Kidney (tissue), 14 donors: ENCODE results near the gene MPDZ. TPM values are rescaled to one million over a fixed set of nuclear protein-coding genes. Genes with fewer than 3 reads are reported as not detected.

Experiments used
- DNase-seq, 5 donors: peaks; one replicate each; pipeline ENCODE4 v3.0.0-alpha.2; 2013 to 2020
- FAIRE-seq: peaks from 2 replicates; lab custom pipeline; 2012; peaks lifted over from hg19 to GRCh38; lab: Jason Lieb, UNC
- H3K27ac ChIP-seq, 2 donors: one replicate each; pipeline ENCODE4 v1.7.0; 2013; ENCODE audit warnings: low read depth in 2 of 2, low read length in 2 of 2, inconsistent platforms in 1 of 2
- H3K27me3 ChIP-seq: one replicate; pipeline ENCODE4 v1.7.1; 2013; ENCODE audit warnings: low read length, inconsistent platforms; ENCODE audit not compliant: control insufficient read depth, insufficient read depth
- H3K36me3 ChIP-seq, 3 donors: one replicate each; pipeline versions ENCODE4 v1.7.0 to v1.7.1; 2013; ENCODE audit warnings: low read length in 3 of 3, control low read depth in 1 of 3, inconsistent platforms in 1 of 3; ENCODE audit not compliant: insufficient read depth in 3 of 3, control insufficient read depth in 2 of 3
- H3K4me1 ChIP-seq, 3 donors: one replicate each; pipeline versions ENCODE4 v1.7.0 to v1.7.1; 2013; ENCODE audit warnings: low read length in 3 of 3, inconsistent platforms in 1 of 3, low read depth in 1 of 3; ENCODE audit not compliant: control insufficient read depth in 2 of 3, insufficient read depth in 2 of 3
- H3K4me3 ChIP-seq, 3 donors: one replicate each; pipeline versions ENCODE4 v1.7.0 to v1.8.1; 2013; ENCODE audit warnings: low read length in 3 of 3, control low read depth in 1 of 3, inconsistent platforms in 1 of 3
- H3K9ac ChIP-seq, 3 donors: one replicate each; pipeline versions ENCODE4 v1.7.0 to v1.7.1; 2013; ENCODE audit warnings: low read length in 3 of 3, control low read depth in 1 of 3, inconsistent platforms in 1 of 3
- H3K9me3 ChIP-seq, 3 donors: one replicate each; pipeline versions ENCODE4 v1.7.0 to v1.7.1; 2013; ENCODE audit warnings: low read length in 3 of 3, control low read depth in 1 of 3, inconsistent platforms in 1 of 3; ENCODE audit not compliant: control insufficient read depth in 2 of 3, insufficient read depth in 1 of 3
- intact Hi-C: fragments of 100-400 bp; cut with DNase I; formaldehyde crosslinking; loops from one replicate; pipeline ENCODE4 v1.11.1; 2022
- polyA plus RNA-seq: library from polyadenylated mRNA; stranded (reverse); fragments of 350-450 nt; fragmentation: Illumina TruSeq; extraction: RNeasy Lipid Tissue Mini Kit (QIAGEN cat#74804); gene quantifications from one replicate; pipeline ENCODE4 v1.2.3, GENCODE V29; 2014; ENCODE audit warnings: low read depth, low replicate concordance; ENCODE audit not compliant: insufficient read depth
- total RNA-seq: library from RNA; stranded (reverse); fragmentation: NEBNext Ultra II Directional; extraction: Animal tissue kit (Norgen Biotek cat#: 25700); gene quantifications from one replicate; pipeline ENCODE4 v1.2.1, GENCODE V29; 2021
- TF ChIP-seq, protein P1 (sequence below): IDR thresholded peaks from 3 replicates; pipeline ENCODE4 v1.5.1; 2012; ENCODE audit warnings: mild to moderate bottlenecking, moderate library complexity, borderline replicate concordance; ENCODE audit not compliant: insufficient read depth; ENCODE audit errors: extremely low read depth
- donor health status: control.
- donor health status: control.
- donor health status: control.
- donor health status: control.
- donor health status: control.
- donor health status: DM: yes; HTN: yes; CAD: no.
- donor health status: Normal renal cell carcinoma (clear cell type).

MPDZ gene
- total and polyA plus RNA-seq, 2 donors from 2014 or later: 18.5 to 25.1 TPM

- Histone ChIP-seq H3K9ac (no peak overlapping the region), H3K4me1 (no peaks in the 10 kb centered on the region), H3K27me3 (no peaks in the 10 kb centered on the region), H3K9me3 (no peaks in the 10 kb centered on the region), H3K36me3 (peaks cover 0 to 6% (median 3%) of the 10 kb centered on the region in 3 donors), H3K27ac (no peak overlapping the region), H3K4me3 (no peak overlapping the region)
- FAIRE-seq: no peak
- DNase-seq: no peak
- TF ChIP-seq, protein P1, sequence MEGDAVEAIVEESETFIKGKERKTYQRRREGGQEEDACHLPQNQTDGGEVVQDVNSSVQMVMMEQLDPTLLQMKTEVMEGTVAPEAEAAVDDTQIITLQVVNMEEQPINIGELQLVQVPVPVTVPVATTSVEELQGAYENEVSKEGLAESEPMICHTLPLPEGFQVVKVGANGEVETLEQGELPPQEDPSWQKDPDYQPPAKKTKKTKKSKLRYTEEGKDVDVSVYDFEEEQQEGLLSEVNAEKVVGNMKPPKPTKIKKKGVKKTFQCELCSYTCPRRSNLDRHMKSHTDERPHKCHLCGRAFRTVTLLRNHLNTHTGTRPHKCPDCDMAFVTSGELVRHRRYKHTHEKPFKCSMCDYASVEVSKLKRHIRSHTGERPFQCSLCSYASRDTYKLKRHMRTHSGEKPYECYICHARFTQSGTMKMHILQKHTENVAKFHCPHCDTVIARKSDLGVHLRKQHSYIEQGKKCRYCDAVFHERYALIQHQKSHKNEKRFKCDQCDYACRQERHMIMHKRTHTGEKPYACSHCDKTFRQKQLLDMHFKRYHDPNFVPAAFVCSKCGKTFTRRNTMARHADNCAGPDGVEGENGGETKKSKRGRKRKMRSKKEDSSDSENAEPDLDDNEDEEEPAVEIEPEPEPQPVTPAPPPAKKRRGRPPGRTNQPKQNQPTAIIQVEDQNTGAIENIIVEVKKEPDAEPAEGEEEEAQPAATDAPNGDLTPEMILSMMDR: no peak
- intact Hi-C loops: no loop called here
These were observed 100.2 kb downstream of the MPDZ start for GRCh38 chr9:13179257-13179656.

GRCh38 chr9:13175732-13176131 is 103.8 kb downstream of the MPDZ start:
- Histone ChIP-seq H3K9me3 (no peaks in the 10 kb centered on the region), H3K27me3 (no peaks in the 10 kb centered on the region), H3K4me1 (no peaks in the 10 kb centered on the region), H3K9ac (no peak overlapping the region), H3K4me3 (peak overlapping the region in 1 of 3 donors; percentile 52), H3K36me3 (peaks cover 0 to 3% (median 0%) of the 10 kb centered on the region in 3 donors), H3K27ac (no peak overlapping the region)
- FAIRE-seq (peak; percentile 42), DNase-seq (peak in 1 of 5 donors; percentile 11)
- intact Hi-C loops: no loop called here
- TF ChIP-seq, protein P1: no peak

GRCh38 chr9:13174906-13175639 is 104.4 kb downstream of the MPDZ start:
- Histone ChIP-seq H3K27me3 (no peaks in the 10 kb centered on the region), H3K9me3 (no peaks in the 10 kb centered on the region), H3K9ac (no peak overlapping the region), H3K4me3 (peak overlapping the region in 2 of 3 donors; percentile 20 to 52), H3K27ac (no peak overlapping the region), H3K4me1 (no peaks in the 10 kb centered on the region), H3K36me3 (peaks cover 0 to 3% (median 0%) of the 10 kb centered on the region in 3 donors)
- FAIRE-seq (no peak), DNase-seq (no peak)
- TF ChIP-seq, protein P1: no peak
- intact Hi-C loops: no loop called here
